Measurements from ENCODE around the gene ASRGL1.
"Not testable (repeated sequence)": the region's sequence is repeated elsewhere in the genome, so short reads cannot be mapped to it uniquely, and the experiment has no call there.

Gene ASRGL1

GRCh38 chr11:62353841-62354240, 16.6 kb downstream of the ASRGL1 start:
- no peak for DNase-seq

- no peak for DNase-seq
Observed at GRCh38 chr11:62358273-62358672, 21.0 kb downstream of the ASRGL1 start.

- no peak for DNase-seq
Observed at GRCh38 chr11:62359475-62359874, 22.2 kb downstream of the ASRGL1 start.

GRCh38 chr11:62360685-62361084, 23.4 kb downstream of the ASRGL1 start:
- DNase-seq = no peak

- not testable (repeated sequence) for DNase-seq
Observed at GRCh38 chr11:62368861-62369477, 31.7 kb downstream of the ASRGL1 start.

- peak; percentile 34 to 46 for DNase-seq
Observed at GRCh38 chr11:62370743-62371440, 33.6 kb downstream of the ASRGL1 start.

- DNase-seq = no peak
Observed at GRCh38 chr11:62372871-62373270, 35.6 kb downstream of the ASRGL1 start.

GRCh38 chr11:62373464-62374119, 36.3 kb downstream of the ASRGL1 start:
- DNase-seq = no peak

GRCh38 chr11:62374801-62375200, 37.6 kb downstream of the ASRGL1 start:
- no peak for DNase-seq

- peak; percentile 25 to 67 for DNase-seq
Observed at GRCh38 chr11:62378459-62379063, 41.3 kb downstream of the ASRGL1 start.

- not testable (repeated sequence) for DNase-seq
Observed at GRCh38 chr11:62379586-62379985, 42.3 kb downstream of the ASRGL1 start.

GRCh38 chr11:62380821-62381245, 43.6 kb downstream of the ASRGL1 start:
- peak; percentile 50 to 81 for DNase-seq

- no peak for DNase-seq
Observed at GRCh38 chr11:62383822-62384221, 46.6 kb downstream of the ASRGL1 start.

GRCh38 chr11:62386083-62386482, 48.8 kb downstream of the ASRGL1 start:
- peak in 1 of 2 donors; percentile 55 for DNase-seq

- no peak for DNase-seq
Observed at GRCh38 chr11:62387381-62387780, 50.1 kb downstream of the ASRGL1 start.

GRCh38 chr11:62388999-62389398, 51.8 kb downstream of the ASRGL1 start:
- no peak for DNase-seq

- DNase-seq = no peak
Observed at GRCh38 chr11:62390237-62390636, 53.0 kb downstream of the ASRGL1 start.

- no peak for DNase-seq
Observed at GRCh38 chr11:62390722-62391121, 53.5 kb downstream of the ASRGL1 start.

GRCh38 chr11:62391642-62392425, 54.6 kb downstream of the ASRGL1 start:
- no peak for DNase-seq

- DNase-seq = no peak
Observed at GRCh38 chr11:62392506-62392905, 55.3 kb downstream of the ASRGL1 start.

- peak; percentile 32 to 59 for DNase-seq
Observed at GRCh38 chr11:62393061-62393611, 55.9 kb downstream of the ASRGL1 start.

GRCh38 chr11:62393735-62394134, 56.5 kb downstream of the ASRGL1 start:
- DNase-seq = no peak
